Effector memory CD4-positive, alpha-beta T cell (primary cell): ENCODE measurements around the gene SLC1A7.

ENCODE experiments used
- DNase-seq, 3 donors: peaks; one replicate each; pipeline ENCODE4 v3.0.0-alpha.2; 2020
- H3K27ac ChIP-seq: 2 replicates; pipeline ENCODE4 v1.7.0; 2013; ENCODE audit warnings: mild to moderate bottlenecking, low read length, moderate library complexity; ENCODE audit not compliant: insufficient read depth, poor library complexity, severe bottlenecking
- H3K27me3 ChIP-seq: replicated peaks from 2 replicates; pipeline ENCODE4 v1.7.0; 2013; ENCODE audit warnings: mild to moderate bottlenecking, low read length; ENCODE audit not compliant: insufficient read depth, control insufficient read depth, poor library complexity, severe bottlenecking
- H3K36me3 ChIP-seq: 2 replicates; pipeline ENCODE4 v1.7.0; 2013; ENCODE audit warnings: mild to moderate bottlenecking, low read length, moderate library complexity; ENCODE audit not compliant: control insufficient read depth, insufficient read depth
- H3K4me1 ChIP-seq: 2 replicates; pipeline ENCODE4 v1.7.0; 2013; ENCODE audit warnings: low read length, mild to moderate bottlenecking; ENCODE audit not compliant: control insufficient read depth, insufficient read depth, poor library complexity, severe bottlenecking
- H3K4me3 ChIP-seq: 2 replicates; pipeline ENCODE4 v1.7.0; 2013; ENCODE audit warnings: low read length, low read depth, mild to moderate bottlenecking; ENCODE audit not compliant: insufficient read depth, poor library complexity, severe bottlenecking
- H3K9me3 ChIP-seq: 2 replicates; pipeline ENCODE4 v1.7.0; 2013; ENCODE audit warnings: mild to moderate bottlenecking, low read length, moderate library complexity; ENCODE audit not compliant: control insufficient read depth

The SLC1A7 gene

GRCh38 chr1:53120659-53121058 is 21.8 kb downstream of the SLC1A7 start:
- Histone ChIP-seq H3K4me3 (no peak overlapping the region), H3K27me3 (no peaks in the 10 kb centered on the region), H3K9me3 (no peaks in the 10 kb centered on the region), H3K4me1 (no peaks in the 10 kb centered on the region), H3K27ac (no peak overlapping the region), H3K36me3 (no peaks in the 10 kb centered on the region)
- DNase-seq = no peak

GRCh38 chr1:53117836-53118235 is 24.6 kb downstream of the SLC1A7 start:
- no peaks in the 10 kb centered on the region for H3K9me3 ChIP-seq
- no peak overlapping the region for H3K4me3 ChIP-seq
- no peaks in the 10 kb centered on the region for H3K27me3 ChIP-seq
- no peak for DNase-seq
- no peaks in the 10 kb centered on the region for H3K36me3 ChIP-seq
- no peak overlapping the region for H3K27ac ChIP-seq
- no peaks in the 10 kb centered on the region for H3K4me1 ChIP-seq

- DNase-seq = no peak
- no peaks in the 10 kb centered on the region for H3K4me1 ChIP-seq
- H3K27me3 ChIP-seq = no peaks in the 10 kb centered on the region
- H3K9me3 ChIP-seq = no peaks in the 10 kb centered on the region
- H3K36me3 ChIP-seq = no peaks in the 10 kb centered on the region
- H3K4me3 ChIP-seq = no peak overlapping the region
- H3K27ac ChIP-seq = no peak overlapping the region
Measured at GRCh38 chr1:53116933-53117600, 25.4 kb downstream of the SLC1A7 start.

- Histone ChIP-seq H3K9me3 (no peaks in the 10 kb centered on the region), H3K27me3 (no peaks in the 10 kb centered on the region), H3K4me3 (no peak overlapping the region), H3K4me1 (no peaks in the 10 kb centered on the region), H3K27ac (no peak overlapping the region), H3K36me3 (no peaks in the 10 kb centered on the region)
- no peak for DNase-seq
Measured at GRCh38 chr1:53116307-53116810, 26.1 kb downstream of the SLC1A7 start.

- Histone ChIP-seq H3K36me3 (no peaks in the 10 kb centered on the region), H3K4me3 (no peak overlapping the region), H3K27me3 (no peaks in the 10 kb centered on the region), H3K4me1 (no peaks in the 10 kb centered on the region), H3K9me3 (no peaks in the 10 kb centered on the region), H3K27ac (no peak overlapping the region)
- DNase-seq = no peak
Measured at GRCh38 chr1:53115403-53116306, 26.8 kb downstream of the SLC1A7 start.

GRCh38 chr1:53114581-53115400 is 27.6 kb downstream of the SLC1A7 start:
- H3K4me1 ChIP-seq = no peaks in the 10 kb centered on the region
- no peak overlapping the region for H3K4me3 ChIP-seq
- DNase-seq = no peak

GRCh38 chr1:53114090-53114489 is 28.3 kb downstream of the SLC1A7 start:
- Histone ChIP-seq H3K27me3 (no peaks in the 10 kb centered on the region), H3K27ac (no peak overlapping the region), H3K36me3 (no peaks in the 10 kb centered on the region), H3K4me3 (no peak overlapping the region), H3K4me1 (no peaks in the 10 kb centered on the region), H3K9me3 (no peaks in the 10 kb centered on the region)
- DNase-seq = no peak

More at GRCh38 chr1:53114581-53115400, 27.6 kb downstream of the SLC1A7 start:
- Histone ChIP-seq H3K27me3 (no peaks in the 10 kb centered on the region), H3K36me3 (no peaks in the 10 kb centered on the region), H3K9me3 (no peaks in the 10 kb centered on the region), H3K27ac (no peak overlapping the region)

- Histone ChIP-seq H3K27ac (no peak overlapping the region), H3K4me3 (no peak overlapping the region), H3K9me3 (no peaks in the 10 kb centered on the region), H3K27me3 (no peaks in the 10 kb centered on the region), H3K36me3 (no peaks in the 10 kb centered on the region), H3K4me1 (no peaks in the 10 kb centered on the region)
- DNase-seq = no peak
Measured at GRCh38 chr1:53112861-53113260, 29.6 kb downstream of the SLC1A7 start.

GRCh38 chr1:53112271-53112774 is 30.1 kb downstream of the SLC1A7 start:
- DNase-seq = no peak
- H3K4me1 ChIP-seq = no peaks in the 10 kb centered on the region
- H3K4me3 ChIP-seq = no peak overlapping the region
- no peak overlapping the region for H3K27ac ChIP-seq
- H3K36me3 ChIP-seq = no peaks in the 10 kb centered on the region
- H3K9me3 ChIP-seq = no peaks in the 10 kb centered on the region
- no peaks in the 10 kb centered on the region for H3K27me3 ChIP-seq
